SK-N-DZ (cell line): Measurements from ENCODE around the gene ERVFRD-1. TPM values are rescaled to one million over a fixed set of nuclear protein-coding genes. Genes with fewer than 3 reads are reported as not detected.

Source experiments
- DNase-seq: peaks from one replicate; pipeline ENCODE4 v3.0.0-alpha.2; 2015; ENCODE audit warnings: low spot score
- polyA plus RNA-seq, 2 experiments: library from polyadenylated mRNA; depleted of rRNA; stranded (reverse); fragments of >200 nt; gene quantifications; 2 replicates each; pipeline ENCODE4 v1.2.3, GENCODE V29; 2014

The ERVFRD-1 gene, protein sequence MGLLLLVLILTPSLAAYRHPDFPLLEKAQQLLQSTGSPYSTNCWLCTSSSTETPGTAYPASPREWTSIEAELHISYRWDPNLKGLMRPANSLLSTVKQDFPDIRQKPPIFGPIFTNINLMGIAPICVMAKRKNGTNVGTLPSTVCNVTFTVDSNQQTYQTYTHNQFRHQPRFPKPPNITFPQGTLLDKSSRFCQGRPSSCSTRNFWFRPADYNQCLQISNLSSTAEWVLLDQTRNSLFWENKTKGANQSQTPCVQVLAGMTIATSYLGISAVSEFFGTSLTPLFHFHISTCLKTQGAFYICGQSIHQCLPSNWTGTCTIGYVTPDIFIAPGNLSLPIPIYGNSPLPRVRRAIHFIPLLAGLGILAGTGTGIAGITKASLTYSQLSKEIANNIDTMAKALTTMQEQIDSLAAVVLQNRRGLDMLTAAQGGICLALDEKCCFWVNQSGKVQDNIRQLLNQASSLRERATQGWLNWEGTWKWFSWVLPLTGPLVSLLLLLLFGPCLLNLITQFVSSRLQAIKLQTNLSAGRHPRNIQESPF
- not detected in 2 replicates for polyA plus RNA-seq (2014; cell fraction: cytosol; rRNA removed)
- 0.05 TPM in 1 of 2 replicates, not detected in the other for polyA plus RNA-seq (2014; cell fraction: nucleus; rRNA removed)

DNA sequence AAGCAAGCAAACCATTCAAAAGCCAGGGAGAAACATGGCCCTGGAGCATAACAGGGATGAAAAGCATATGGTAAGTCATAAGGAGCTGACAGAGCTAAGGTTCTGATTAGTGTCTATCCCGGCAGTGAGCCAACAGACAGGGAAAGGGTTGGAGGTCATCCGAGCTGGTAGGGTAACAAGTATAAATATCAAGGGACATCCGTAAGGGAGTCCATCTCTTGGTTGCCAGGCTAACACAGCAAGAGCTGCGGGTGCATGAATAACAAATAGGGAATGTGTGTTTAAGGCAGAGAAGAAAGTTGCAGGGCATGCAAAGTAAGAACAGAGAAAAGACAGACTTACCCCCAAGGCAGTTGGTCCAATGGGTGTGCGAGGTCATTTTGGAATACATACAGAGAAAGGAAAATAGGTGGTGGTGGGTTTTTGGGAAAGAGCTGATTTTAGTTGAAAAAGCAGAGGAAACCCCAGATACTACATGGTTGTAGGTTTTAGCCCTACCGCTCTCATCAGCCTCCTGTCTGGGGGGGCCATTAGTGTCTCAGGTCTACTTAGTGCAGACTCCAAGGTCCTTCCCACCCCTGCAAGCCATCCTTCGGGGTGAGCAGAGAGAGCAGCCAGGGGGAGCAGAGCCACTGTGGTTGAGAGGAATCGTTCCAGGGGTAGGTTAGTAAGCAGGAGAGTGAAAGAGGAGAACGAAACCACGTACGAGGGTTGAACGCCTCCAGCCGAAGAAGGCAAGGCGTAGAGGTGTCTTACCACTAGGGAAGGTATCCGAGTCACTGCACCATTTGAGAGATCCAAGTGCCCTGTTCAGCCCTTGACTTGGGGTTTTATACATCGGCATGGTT is at the start of gene ERVFRD-1:
ERVFRD-1 (minus strand) TSS at position 805 of the 848 bp plus-strand sequence. CDS start 6,415 bp downstream, outside the sequence.
- no peak for DNase-seq

DNA sequence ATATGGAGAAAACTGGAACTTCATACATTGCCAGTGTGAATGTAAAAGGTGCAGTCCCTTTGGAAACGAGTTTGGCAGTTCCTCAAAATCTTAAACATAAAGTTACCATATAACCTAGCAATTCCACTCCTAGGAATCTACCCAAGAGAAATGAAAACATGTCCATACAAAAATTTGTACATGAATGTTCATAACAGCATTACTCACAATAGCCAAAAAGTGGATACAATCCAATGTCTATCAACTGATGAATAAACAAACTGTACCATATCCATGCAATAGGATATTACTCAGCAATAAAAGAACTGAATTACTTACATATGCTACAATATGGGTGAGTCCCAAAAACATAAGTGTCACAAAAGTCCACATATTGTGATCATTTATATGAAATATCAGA is 48.7 kb upstream of the ERVFRD-1 start:
- DNase-seq = no peak

DNA sequence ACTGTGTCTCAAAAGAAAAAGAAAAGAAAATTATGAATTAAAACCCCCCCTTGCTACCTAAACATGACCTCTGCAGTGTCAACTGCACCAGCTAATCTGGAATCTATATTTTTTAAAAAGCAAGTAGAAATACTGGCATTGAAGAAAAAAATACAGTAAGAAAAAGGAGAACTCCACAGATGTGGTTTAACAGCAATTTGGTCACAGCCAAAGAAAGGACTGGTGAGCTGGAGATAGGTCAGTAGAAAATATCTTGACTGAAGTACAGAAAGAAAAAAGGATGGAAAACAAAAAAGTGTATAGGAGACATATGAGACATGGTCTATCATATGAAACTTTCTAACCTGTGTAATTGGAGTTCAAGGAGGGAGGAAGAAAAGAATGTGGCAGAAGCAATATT is 44.1 kb upstream of the ERVFRD-1 start:
- DNase-seq = no peak

DNA sequence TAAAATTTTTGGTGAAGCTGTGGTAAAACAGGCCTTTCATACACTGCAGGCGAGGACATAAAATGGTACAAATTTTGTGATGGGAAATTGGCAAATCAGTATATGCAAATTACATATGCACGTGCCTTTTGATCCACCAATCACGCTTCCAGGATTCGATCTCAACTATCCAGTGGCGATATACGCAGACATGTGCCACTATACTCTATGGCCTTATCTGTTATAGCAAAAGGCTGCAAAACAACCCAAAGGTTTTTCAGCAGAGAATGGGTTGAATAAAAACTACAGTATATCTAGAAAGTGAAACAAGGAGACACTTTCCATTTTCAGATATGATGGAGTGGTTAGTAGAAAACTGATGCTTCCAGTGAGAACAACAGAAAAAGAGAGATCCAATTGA is 41.9 kb upstream of the ERVFRD-1 start:
- DNase-seq = no peak

GRCh38 chr6:11152581-11152980 is 41.1 kb upstream of the ERVFRD-1 start:
- no peak for DNase-seq

DNA sequence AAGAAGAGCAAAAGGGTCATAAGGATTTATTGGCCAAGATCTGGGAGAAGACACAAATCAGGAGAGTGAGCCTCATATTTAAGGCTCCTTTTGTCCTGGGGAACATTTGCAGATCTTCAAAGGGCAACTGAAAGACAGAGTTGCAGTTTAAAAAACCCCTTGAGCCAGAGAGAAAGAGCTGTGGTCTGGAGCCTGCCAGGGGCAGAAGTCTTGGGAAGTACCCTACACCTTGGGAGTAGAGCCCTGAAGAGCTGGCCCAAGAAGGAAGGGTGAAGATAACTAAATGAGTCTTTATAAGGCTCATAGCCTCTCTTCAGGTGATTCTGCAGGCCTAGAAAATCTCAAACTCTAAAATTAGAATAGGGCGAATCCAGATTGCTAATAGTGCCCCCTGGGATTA is 40.0 kb upstream of the ERVFRD-1 start:
- no peak for DNase-seq

DNA sequence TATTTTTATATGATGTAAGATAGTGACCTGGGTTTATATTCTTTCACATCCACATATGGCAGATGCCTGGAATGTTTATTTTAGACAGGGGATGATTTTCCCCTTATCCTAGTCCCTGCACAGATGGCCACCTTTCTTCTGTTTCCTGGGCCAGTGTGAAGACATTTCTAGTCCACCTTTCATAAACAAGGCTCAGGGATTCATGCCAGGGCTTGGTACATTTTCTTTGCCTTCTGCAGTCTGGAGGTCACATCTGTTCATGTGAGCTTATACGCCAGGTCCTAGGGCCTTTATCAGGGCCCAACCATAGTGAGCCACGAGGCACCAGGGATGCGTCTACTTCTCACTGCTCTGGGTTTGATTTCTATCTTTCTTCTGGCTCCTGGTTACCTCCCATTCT is 38.0 kb upstream of the ERVFRD-1 start:
- no peak for DNase-seq

GRCh38 chr6:11146117-11146826 is 34.7 kb upstream of the ERVFRD-1 start:
- no peak for DNase-seq

- DNase-seq = peak; percentile 66
These were observed 32.9 kb upstream of the ERVFRD-1 start for GRCh38 chr6:11144393-11144851.

DNA sequence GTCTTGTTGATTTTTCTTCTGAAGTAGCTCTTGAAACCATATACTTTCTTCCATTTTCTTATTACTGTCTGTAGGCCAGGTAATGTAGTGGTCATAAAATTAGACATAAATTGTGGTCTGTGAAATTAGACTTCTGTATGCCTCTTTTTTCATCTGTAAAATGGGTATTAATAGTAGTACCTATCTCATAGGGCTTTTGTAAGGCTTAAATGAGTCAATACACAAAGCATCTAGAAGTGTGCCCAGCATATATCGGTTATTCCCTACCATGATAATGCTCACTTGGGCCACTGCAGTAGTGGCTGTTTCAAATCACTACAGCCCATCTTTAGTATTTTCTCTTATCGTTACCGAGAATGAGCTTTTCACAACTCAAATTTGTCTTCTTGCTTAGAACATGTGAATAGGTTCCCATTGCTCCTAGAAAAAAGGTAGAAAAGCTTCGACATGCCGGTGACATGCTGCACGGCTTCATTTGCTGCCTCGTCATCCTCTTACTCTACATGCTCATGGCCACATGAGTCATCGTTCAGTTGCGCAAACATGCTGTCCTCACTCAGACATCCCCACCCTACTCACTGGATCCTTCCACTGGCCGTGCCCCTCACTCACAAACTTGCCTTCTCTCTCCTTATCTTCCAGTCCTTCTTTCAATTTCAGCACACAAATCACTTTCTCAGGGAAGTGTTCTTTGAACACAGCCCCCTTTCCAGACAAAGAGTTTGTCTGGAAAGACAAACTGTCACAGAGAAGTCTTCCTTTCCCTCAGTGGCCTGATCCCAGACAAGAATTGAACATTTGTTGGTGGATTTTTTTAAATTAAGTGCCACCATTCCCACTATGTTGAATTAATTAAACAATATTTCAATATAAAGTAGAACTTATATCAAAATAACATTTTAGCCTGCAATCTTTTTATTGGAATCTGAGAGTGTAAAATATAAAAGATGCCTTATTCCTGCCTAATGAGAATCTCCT is 32.2 kb upstream of the ERVFRD-1 start:
- DNase-seq = no peak

GRCh38 chr6:11142296-11143027 is 30.9 kb upstream of the ERVFRD-1 start:
- DNase-seq = no peak

- DNase-seq = no peak
These were observed 29.8 kb upstream of the ERVFRD-1 start for GRCh38 chr6:11141295-11141694.

GRCh38 chr6:11140056-11140455 is 28.5 kb upstream of the ERVFRD-1 start:
- DNase-seq = no peak

GRCh38 chr6:11139051-11139960 is 27.8 kb upstream of the ERVFRD-1 start:
- no peak for DNase-seq

- DNase-seq = no peak
These were observed 25.3 kb upstream of the ERVFRD-1 start for GRCh38 chr6:11136809-11137208.

DNA sequence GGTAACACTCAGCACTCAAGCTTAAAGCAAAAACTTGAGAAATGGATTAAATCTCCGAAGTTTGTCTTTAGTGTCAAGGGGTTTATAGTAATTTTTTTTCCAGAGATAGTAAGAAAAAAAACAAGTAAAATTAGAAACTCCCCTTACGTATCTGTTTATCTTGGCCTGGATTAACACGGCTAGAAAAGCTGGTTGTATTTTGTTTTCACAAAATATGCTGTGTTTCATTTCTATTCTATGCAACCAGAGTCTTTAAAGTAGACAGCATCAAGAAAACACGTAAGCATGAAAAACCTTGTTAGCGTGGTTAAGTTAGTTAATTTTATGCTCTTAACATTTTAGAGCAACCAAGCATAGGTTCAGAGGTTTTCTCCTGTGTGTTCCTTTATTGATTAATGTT is 21.8 kb upstream of the ERVFRD-1 start:
- DNase-seq = no peak

GRCh38 chr6:11132194-11132888 is 20.8 kb upstream of the ERVFRD-1 start:
- no peak for DNase-seq

DNA sequence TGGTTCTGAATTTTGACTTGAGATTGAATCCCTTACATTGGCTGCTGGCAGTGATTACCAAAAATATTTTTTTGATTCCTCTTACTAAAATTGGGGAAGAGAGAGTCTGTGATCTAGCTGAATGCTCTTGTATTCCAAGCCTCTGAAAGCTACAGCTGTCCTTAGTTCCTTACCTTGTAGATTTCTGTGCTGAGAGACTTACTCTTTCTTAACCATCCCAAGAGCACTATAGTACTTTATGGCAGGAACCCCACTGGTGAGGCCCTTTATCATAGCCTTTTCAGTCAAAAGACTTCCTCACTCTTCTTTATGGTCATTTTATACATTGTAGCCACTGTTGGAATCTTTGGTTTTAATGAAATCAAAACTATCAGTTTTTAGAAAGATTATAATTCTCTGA is 19.1 kb upstream of the ERVFRD-1 start:
- no peak for DNase-seq
